Measurements from ENCODE around the gene GGA1. TPM values are rescaled to one million over a fixed set of nuclear protein-coding genes. Genes with fewer than 3 reads are reported as not detected.
"Not testable (repeated sequence)": the region's sequence is repeated elsewhere in the genome, so short reads cannot be mapped to it uniquely, and the experiment has no call there.

GGA1 gene
- total RNA-seq, 1 donor from 2014 or later: 132 TPM

DNA sequence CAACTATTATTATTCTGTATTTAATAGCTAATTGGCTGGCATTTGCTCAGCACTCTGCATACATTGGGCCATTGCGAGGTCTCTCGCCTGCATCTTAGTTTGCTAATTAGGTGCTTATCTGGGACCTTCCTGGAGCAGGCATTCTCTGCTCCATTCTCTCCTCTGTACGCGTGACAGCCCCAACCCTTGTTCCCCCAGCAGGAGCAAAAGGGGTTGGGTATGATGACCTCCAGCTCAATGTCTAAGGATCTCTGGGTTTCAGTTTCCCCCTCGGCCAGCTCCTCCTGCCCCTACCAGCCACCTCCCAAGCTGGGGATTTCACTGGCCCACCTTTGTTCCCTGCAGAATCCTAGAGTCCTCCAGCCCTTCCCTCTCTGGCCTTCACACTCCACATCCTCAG, 19.0 kb upstream of the GGA1 start:
- Mint-ChIP-seq H3K4me1 (ENCODE audit: low read depth) (peaks cover 21% of the 10 kb centered on the region), H3K9me3 (ENCODE audit: low read depth) (no peaks in the 10 kb centered on the region), H3K4me3 (ENCODE audit: low read depth) (no peak overlapping the region), H3K36me3 (ENCODE audit: insufficient read depth) (no peaks in the 10 kb centered on the region), H3K27me3 (peaks cover 3% of the 10 kb centered on the region), H3K27ac (no peak overlapping the region)
- TF ChIP-seq, protein P1, sequence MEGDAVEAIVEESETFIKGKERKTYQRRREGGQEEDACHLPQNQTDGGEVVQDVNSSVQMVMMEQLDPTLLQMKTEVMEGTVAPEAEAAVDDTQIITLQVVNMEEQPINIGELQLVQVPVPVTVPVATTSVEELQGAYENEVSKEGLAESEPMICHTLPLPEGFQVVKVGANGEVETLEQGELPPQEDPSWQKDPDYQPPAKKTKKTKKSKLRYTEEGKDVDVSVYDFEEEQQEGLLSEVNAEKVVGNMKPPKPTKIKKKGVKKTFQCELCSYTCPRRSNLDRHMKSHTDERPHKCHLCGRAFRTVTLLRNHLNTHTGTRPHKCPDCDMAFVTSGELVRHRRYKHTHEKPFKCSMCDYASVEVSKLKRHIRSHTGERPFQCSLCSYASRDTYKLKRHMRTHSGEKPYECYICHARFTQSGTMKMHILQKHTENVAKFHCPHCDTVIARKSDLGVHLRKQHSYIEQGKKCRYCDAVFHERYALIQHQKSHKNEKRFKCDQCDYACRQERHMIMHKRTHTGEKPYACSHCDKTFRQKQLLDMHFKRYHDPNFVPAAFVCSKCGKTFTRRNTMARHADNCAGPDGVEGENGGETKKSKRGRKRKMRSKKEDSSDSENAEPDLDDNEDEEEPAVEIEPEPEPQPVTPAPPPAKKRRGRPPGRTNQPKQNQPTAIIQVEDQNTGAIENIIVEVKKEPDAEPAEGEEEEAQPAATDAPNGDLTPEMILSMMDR (IDR thresholded peaks at IDR 0.05; ENCODE audit: unreplicated experiment): no peak
- DNase-seq (ENCODE audit: low spot score, unreplicated experiment): no peak

- not testable (repeated sequence) for H3K36me3 Mint-ChIP-seq (ENCODE audit: insufficient read depth); H3K27me3 Mint-ChIP-seq; DNase-seq (ENCODE audit: low spot score, unreplicated experiment); H3K27ac Mint-ChIP-seq; H3K4me3 Mint-ChIP-seq (ENCODE audit: low read depth); H3K9me3 Mint-ChIP-seq (ENCODE audit: low read depth)
- H3K4me1 Mint-ChIP-seq (ENCODE audit: low read depth): peaks cover 18% of the 10 kb centered on the region
Observed at GRCh38 chr22:37591081-37591480, 17.6 kb upstream of the GGA1 start.

GRCh38 chr22:37591823-37592404, 16.7 kb upstream of the GGA1 start:
- Mint-ChIP-seq H3K4me1 (ENCODE audit: low read depth) (peaks cover 18% of the 10 kb centered on the region), H3K27me3 (no peaks in the 10 kb centered on the region), H3K9me3 (ENCODE audit: low read depth) (no peaks in the 10 kb centered on the region), H3K27ac (peak overlapping the region; percentile 41), H3K4me3 (ENCODE audit: low read depth) (no peak overlapping the region), H3K36me3 (ENCODE audit: insufficient read depth) (no peaks in the 10 kb centered on the region)
- TF ChIP-seq, protein P1 (IDR thresholded peaks at IDR 0.05; ENCODE audit: unreplicated experiment): no peak
- DNase-seq (ENCODE audit: low spot score, unreplicated experiment): no peak

DNA sequence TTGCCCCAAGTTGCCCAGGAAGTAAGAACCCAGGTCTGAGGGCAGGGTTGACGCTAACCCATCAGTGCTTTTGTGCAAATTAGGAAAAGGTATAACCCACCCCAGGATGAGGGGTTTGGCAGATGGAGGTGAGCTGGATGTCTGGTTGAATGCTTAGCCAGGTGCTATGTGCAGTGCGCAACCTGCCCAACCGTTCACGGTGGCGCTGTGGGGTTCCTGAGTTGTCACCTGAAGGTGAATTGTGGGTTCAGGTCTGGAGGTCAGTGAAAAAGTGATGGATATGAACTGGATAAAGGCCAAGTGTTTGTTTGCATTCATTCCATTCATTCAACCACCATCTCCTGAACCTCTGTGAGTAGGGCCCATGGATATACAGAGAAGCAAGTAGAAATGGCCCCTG, 14.4 kb upstream of the GGA1 start:
- no peaks in the 10 kb centered on the region for H3K9me3 Mint-ChIP-seq (ENCODE audit: low read depth)
- H3K4me3 Mint-ChIP-seq (ENCODE audit: low read depth): no peak overlapping the region
- TF ChIP-seq, protein P1 (IDR thresholded peaks at IDR 0.05; ENCODE audit: unreplicated experiment): no peak
- no peaks in the 10 kb centered on the region for H3K27me3 Mint-ChIP-seq
- no peak for DNase-seq (ENCODE audit: low spot score, unreplicated experiment)
- H3K27ac Mint-ChIP-seq: no peak overlapping the region
- no peaks in the 10 kb centered on the region for H3K36me3 Mint-ChIP-seq (ENCODE audit: insufficient read depth)
- H3K4me1 Mint-ChIP-seq (ENCODE audit: low read depth): peaks cover 14% of the 10 kb centered on the region

DNA sequence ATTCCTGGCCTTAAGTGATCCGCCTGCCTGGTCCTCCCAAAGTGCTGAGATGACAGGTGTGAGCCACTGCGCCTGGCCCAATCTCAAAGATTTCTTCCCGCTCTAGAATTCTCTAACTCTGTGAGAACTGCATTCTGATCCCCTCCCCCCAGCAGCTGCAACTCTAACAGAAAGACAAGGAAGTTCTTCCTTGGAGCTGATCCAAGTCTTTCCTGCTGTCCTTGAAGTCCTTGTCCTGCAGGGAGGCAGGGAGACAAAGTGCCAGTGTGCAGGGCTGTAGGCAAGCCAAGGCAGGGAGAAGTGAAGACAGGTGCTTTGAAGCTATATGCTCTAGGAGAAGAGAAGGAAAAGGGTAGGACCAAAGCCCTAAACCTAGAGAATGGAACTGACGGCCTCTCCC, 9.5 kb upstream of the GGA1 start:
- TF ChIP-seq, protein P1 (IDR thresholded peaks at IDR 0.05; ENCODE audit: unreplicated experiment): no peak
- H3K27ac Mint-ChIP-seq: no peak overlapping the region

DNA sequence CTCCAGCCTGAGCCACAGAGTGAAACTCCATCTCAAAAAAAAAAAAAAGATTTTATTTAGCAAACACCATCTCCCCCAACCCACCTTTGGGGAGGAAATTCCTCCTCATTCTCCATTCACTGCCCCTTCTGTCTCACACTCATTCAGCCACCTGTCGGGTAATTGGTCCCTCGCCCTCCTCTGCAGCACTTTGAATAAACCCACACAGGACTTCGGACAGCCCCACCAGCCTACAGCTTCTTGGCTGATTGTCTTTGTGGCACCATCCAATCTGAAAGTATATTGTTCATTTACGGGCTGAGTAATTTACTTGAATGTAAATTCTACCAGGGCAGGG, 7.5 kb upstream of the GGA1 start:
- TF ChIP-seq, protein P1 (IDR thresholded peaks at IDR 0.05; ENCODE audit: unreplicated experiment): no peak
- no peaks in the 10 kb centered on the region for H3K36me3 Mint-ChIP-seq (ENCODE audit: insufficient read depth)
- no peak for DNase-seq (ENCODE audit: low spot score, unreplicated experiment)
- H3K27me3 Mint-ChIP-seq: no peaks in the 10 kb centered on the region
- no peaks in the 10 kb centered on the region for H3K9me3 Mint-ChIP-seq (ENCODE audit: low read depth)
- H3K27ac Mint-ChIP-seq: peak overlapping the region; percentile 90
- H3K4me1 Mint-ChIP-seq (ENCODE audit: low read depth): peaks cover 17% of the 10 kb centered on the region
- peak overlapping the region; percentile 44 for H3K4me3 Mint-ChIP-seq (ENCODE audit: low read depth)

More for the DNA sequence above, 9.5 kb upstream of the GGA1 start:
- no peaks in the 10 kb centered on the region for H3K27me3 Mint-ChIP-seq
- no peaks in the 10 kb centered on the region for H3K9me3 Mint-ChIP-seq (ENCODE audit: low read depth)
- H3K36me3 Mint-ChIP-seq (ENCODE audit: insufficient read depth): no peaks in the 10 kb centered on the region
- DNase-seq (ENCODE audit: low spot score, unreplicated experiment): no peak
- peaks cover 12% of the 10 kb centered on the region for H3K4me1 Mint-ChIP-seq (ENCODE audit: low read depth)
- no peak overlapping the region for H3K4me3 Mint-ChIP-seq (ENCODE audit: low read depth)
